Inflammatory macrophage (primary cell): ENCODE results near the gene GPRASP1.
"Not testable (repeated sequence)": the region's sequence is repeated elsewhere in the genome, so short reads cannot be mapped to it uniquely, and the experiment has no call there.

Source experiments
- DNase-seq, 2 donors: peaks; one replicate each; pipeline ENCODE4 v3.0.0-alpha.2; 2020 to 2022
- total RNA-seq, 18 experiments: gene quantifications; one replicate each; lab custom pipeline; 2026; ENCODE audit warnings: mixed read lengths in 6 of 18, inconsistent platforms in 2 of 18; lab: John Stamatoyannopoulos, UW

Gene GPRASP1, protein sequence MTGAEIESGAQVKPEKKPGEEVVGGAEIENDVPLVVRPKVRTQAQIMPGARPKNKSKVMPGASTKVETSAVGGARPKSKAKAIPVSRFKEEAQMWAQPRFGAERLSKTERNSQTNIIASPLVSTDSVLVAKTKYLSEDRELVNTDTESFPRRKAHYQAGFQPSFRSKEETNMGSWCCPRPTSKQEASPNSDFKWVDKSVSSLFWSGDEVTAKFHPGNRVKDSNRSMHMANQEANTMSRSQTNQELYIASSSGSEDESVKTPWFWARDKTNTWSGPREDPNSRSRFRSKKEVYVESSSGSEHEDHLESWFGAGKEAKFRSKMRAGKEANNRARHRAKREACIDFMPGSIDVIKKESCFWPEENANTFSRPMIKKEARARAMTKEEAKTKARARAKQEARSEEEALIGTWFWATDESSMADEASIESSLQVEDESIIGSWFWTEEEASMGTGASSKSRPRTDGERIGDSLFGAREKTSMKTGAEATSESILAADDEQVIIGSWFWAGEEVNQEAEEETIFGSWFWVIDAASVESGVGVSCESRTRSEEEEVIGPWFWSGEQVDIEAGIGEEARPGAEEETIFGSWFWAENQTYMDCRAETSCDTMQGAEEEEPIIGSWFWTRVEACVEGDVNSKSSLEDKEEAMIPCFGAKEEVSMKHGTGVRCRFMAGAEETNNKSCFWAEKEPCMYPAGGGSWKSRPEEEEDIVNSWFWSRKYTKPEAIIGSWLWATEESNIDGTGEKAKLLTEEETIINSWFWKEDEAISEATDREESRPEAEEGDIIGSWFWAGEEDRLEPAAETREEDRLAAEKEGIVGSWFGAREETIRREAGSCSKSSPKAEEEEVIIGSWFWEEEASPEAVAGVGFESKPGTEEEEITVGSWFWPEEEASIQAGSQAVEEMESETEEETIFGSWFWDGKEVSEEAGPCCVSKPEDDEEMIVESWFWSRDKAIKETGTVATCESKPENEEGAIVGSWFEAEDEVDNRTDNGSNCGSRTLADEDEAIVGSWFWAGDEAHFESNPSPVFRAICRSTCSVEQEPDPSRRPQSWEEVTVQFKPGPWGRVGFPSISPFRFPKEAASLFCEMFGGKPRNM (N-terminal part only)
- 0.17 to 1.7 (median 0.72) reads per million in 18 experiments for total RNA-seq

DNA sequence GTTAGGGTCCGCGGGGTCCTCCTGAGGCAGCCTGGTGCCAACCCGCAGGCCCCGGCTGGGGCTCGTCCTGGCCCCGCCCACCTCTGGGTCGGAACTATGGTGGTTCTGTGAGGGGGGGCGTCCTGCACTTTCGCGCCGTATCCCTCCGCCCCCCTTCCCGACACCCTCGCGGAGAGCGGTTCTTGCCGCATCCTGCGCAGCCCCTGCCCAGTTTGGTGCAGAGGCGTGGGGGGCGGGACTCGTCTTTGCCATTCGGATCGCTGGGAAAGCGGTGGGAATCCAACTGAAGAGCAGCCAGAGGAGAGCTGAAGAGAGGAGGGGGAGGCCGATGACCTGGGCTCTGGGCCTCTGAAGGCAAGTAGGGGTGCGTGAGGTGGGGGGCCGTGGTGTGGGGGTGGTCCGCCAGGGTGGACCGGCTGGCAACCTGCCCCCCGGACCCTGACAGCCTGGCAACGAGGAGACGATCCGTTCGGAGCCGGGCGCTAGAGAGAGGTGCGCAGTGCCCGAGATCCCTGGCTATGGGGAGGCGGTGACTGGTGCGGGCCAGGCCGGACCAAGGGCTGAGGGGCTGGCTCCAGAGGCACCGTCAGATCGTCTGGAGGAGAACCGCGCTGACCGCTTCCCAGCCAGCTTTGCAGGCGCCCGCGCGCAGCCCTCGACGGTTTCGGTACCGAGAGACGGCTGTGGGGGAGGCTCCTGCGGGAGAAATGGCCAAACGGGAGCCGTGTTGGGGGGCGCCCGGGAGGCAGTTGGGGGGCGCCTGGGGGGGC lies at the start of gene GPRASP1:
Gene GPRASP1 (plus strand): TSS at position 242 of the 770 bp plus-strand sequence. CDS start 2,431 bp downstream, outside the sequence.
- DNase-seq, result peak in 1 of 2 donors; percentile 0

DNA sequence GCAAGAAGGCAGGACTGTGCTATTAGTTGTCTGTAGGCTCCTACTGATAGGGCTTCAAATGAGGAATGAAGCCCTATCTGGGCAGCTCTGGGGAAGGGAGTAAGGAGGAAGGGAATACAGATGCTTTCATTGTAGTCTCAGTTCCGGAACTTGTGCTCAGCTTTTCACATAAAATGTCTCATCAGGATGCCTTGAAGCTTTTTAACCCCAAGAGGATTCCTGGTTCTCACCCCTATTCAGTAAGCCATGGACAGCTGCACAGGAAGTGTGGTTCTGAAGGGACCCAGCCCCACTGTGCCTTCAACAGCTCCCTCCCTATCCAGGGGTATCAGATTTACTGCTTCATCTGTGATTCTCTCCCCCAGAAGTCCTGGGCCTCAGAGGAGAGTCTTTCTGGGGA lies 47.0 kb upstream of the GPRASP1 start:
- no peak for DNase-seq

DNA sequence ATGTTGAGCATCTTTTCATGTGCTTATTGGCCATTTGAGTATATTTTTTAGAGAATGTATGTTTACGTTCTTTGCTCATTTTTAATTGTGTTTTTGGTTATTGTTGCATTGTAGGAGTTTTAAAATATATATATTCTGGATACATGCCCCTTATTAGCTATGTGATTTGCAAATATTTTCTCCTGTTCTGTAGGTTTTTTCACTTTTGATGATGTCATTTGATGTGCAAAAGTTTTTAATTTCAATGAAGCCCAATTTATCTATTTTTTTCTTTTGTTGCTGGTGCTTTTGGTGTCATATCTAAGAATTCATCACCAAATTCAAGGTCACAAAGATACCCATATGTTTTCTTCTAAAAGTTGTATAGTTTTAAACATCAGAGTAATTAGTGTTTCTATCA lies 45.2 kb upstream of the GPRASP1 start:
- no peak for DNase-seq

DNA sequence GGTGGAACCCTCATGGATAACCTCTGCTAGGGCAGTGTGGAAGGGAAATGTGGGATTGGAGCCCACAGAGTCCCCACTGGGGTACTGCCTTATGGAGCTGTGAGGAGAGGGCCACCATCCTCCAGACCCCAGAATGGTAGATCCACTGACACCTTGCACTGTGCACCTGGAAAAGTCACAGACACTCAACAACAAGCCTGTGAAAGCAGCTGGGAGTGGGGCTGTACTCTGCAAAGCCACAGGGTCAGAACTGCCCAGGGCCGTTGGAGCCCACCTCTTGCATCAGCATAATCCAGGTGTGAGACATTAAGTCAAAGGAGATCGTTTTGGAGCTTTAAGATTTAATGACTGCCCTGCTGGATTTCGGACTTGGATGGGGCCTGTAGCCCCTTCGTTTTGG lies 40.4 kb upstream of the GPRASP1 start:
- no peak for DNase-seq

DNA sequence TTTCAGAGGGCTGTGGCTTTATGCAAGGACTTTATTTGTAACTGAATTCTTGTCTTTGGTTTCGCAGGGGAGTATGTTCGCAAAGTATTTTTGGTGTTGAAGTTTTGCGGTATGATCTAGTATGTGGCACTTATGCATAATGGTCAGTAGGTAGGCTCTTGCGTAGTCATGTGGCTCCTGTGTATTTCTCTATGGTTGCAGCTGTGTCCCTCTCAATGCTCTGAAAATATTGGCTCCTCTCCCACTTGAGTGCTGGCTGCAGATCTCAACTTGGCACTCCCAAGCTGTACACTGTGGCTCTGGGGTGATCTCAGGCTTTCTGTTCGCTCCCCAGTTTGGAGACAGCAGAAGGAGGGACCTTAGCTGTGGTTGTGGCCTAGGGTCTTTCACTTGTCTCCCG lies 27.2 kb upstream of the GPRASP1 start:
- DNase-seq, result no peak

DNA sequence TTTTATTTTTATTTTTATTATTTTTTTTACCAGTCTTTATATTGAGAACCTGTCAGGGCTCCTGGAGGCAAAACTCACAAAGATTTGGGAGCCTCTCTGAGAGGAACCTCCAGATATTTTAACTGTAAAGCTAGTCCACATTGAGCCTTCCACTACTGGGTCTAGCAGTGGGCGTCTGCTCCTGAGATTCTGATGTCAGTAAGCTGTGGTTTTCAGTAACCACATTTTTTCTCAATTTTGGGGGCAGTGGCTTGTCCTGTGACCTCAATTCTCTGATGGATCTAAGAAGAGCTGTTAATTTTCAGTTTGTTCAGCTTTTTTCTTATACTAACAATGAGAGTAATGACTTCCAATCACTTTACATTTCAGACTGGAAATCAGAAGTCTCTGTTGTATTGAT lies 23.6 kb upstream of the GPRASP1 start:
- DNase-seq, result peak; percentile 63 to 73

DNA sequence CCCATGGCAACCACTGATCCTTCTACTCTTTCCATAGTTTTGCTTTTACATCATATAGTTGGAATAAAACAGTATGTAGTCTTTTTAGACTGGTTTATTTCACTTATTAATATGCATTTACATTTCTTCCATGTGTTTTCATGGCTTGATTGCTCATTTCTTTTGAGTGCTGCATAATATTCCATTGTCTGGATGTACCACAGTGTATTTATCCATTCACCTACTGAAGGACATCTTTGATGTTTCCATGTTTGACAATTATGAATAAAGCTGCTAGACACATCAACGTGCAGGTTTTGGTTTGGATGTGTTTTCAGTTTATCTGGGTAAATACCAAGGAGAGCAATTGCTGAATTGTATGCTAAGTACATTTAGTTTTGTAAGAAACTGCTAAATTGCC lies 13.7 kb upstream of the GPRASP1 start:
- DNase-seq, result no peak

DNA sequence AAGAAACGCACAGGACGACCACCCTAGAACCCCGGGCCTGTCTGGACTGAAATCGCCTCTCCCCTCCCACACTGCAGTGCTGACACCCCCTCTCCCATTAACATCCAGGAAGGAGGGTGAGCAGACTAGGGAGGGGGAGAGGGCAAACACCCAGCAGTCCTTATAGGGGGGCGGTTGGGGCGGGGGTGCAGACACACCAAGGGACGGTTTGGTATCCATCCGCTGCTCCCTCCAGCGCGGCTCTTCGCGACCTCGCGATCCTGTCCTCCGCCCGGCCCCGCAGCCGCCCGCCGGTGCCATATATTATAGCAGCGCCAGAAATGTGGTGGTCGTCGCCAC lies 411 bp upstream of the GPRASP1 start:
- no peak for DNase-seq

DNA sequence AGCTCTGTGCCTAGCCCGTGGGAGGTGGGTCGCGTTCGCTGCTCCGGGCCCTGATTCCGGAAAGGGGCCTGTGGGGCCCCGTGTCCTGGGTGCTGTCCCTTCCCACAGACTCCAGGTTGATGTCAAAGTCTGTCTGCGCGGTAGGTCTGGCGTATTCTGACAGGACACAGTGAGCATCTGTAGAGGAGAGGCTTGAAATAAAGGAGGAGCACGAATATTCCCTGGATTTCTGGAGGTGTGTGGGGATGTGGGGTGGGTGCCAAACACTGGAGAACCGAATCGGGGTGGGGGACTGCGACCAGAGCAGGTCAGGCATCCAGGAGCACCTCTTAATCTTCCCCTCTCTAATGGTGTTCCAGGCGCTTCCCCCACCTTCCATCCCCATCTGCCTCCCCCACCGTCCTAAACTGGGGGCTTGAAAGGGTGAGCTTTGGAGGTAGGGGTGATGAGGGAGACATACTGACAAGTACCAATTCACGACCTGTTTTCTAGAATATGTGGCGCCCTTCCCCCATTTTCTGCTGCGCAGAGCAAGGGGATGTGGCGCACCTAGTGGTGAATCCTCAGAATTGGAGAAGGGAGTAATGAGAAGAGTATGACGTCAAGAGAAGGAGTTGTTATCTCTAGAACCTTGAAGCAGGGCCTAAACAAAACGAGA lies 877 bp downstream of the GPRASP1 start:
- peak; percentile 1 to 5 for DNase-seq

DNA sequence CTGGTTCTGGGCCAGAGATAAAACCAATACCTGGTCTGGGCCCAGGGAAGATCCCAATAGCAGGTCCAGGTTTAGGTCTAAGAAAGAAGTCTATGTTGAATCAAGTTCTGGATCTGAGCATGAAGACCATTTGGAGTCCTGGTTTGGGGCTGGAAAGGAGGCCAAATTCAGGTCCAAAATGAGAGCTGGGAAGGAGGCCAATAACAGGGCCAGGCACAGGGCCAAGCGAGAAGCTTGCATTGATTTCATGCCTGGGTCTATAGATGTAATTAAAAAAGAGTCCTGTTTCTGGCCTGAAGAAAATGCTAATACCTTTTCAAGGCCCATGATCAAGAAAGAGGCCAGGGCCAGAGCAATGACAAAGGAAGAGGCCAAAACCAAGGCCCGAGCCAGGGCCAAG lies 3.4 kb downstream of the GPRASP1 start:
- no peak for DNase-seq

DNA sequence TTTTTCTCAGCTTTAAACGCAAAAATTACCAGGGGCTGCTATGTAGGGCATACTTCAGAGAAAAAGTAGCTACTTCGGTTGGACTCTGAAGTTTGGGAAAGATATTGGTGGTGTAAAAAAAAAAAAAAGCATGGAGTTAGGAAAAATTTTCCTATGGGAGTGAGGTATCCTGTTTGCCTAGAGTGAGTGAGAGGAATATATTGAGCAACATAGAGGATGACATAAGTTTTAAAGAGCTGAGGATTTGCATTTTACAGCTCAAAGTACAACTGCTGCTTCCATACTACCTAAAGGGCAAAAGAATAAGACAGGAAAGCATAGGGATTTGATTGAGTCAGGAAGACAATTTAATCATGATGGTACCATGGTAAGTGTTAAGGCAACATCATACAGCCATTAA lies 7.3 kb downstream of the GPRASP1 start:
- no peak for DNase-seq

DNA sequence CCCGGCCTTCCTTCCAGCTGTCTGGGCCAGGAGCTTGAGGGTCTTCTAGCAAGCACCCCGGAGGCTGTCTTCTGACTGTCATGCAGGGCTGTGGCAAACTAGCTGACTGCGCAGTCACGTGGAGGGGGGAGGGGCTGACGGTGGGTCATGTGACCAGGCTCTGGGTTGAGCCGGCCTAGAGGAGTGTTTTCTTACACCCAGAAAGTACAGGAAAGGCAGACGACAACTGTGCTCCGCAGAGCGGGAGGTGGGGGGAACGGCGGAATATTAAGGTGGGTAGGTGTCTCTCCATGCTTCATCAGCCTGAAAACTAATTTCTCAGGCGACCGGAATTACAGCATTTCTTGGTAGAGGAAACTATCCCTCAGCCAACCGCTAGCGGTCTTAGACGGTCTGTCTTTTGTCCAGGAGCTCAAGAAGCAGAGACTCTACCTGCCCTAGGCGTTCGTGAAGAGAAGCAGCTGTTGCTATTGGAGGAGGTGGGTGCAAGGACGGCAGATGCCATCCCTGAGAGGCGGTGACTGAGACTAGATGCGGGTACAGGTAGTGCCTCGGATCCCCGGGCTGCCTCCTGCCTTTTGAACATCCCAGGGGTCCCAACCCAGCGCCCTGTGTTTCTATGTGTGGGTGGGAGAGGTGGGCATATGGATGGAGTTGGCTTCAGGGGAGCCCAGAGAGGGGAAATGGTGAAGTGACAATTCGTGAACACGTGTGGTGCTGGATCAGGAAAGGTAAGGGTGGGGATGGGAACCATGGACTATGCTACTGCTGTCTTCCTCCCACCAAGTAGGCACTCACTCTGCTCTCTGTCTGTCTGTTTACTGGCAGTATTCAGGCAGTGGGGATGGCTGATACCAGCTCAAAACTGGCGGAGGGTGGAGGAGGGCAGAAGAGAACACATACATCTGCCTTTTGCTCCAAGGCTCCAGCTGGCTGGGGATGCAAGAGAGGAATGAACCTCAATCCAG lies 8.8 kb downstream of the GPRASP1 start:
- DNase-seq, result peak; percentile 63 to 77

DNA sequence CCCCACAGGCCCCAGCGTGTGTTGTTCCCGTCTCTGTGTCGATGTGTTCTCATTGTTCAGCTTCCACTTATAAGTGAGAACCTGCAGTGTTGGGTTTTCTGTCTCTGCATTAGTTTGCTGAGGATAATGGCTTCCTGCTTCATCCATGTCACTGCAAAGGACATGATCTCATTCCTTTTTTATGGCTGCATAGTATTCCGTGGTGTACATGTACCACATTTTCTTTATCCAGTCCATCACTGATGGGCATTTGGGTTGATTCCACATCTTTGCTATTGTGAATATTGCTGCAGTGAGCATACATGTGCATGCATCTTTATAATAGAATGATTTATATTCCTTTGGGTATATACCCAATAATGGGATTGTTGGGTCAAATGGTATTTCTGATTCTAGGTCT lies 12.5 kb downstream of the GPRASP1 start:
- not testable (repeated sequence) for DNase-seq

DNA sequence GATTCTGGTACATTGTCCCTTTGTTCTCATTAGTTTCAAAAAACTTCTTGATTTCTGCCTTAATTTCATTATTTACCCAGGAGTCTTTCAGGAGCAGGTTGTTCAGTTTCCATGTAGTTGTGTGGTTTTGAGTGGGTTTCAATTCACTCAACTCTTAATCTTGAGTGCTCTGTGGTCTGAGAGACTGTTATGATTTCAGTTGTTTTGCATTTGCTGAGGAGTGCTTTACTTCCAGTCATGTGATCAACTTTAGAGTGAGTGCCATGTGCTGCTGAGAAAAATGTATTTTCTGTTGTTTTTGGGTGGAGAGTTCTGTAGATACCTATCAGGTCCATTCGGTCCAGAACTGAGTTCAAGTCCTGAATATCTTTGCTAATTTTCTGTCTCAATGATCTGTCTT lies 15.8 kb downstream of the GPRASP1 start:
- not testable (repeated sequence) for DNase-seq

DNA sequence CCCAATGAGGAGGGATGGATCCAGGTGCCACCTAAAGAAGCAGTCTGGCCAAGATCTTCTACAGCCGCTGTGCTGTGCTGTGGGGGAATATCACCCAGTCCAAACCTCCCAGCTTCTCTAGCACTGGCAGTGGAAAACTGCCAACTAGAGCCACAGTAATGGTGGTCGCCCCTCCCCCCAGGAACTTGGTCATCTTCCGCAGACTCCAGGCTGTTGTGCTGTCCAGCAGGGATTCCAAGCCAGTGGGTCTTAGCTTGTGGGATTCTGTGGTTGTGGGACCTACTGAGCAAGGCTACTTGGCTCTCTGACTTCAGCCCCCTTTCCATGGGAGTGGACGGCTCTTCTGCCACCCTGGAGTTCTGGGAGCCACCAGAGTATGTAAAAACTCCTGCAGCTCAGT lies 18.2 kb downstream of the GPRASP1 start:
- no peak for DNase-seq

DNA sequence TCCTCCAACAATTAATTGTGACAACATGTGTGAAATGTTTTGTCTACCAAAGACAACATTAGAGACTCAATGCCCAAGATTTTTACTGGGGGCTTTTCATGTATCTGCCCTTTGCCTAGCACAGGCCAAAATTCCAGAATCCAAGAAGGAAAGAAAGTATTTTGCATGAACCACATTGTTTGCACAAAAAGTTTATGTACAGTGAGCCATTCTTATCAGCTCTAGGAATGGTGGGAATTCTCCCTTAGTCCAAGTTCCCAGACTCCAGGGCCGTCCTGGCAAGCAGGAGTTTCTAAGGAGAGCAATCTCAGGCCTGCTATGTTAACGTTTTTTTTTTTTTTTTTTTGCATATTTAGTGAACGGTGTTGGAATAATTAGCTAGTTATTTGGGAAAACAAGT lies 21.6 kb downstream of the GPRASP1 start:
- DNase-seq, result no peak

DNA sequence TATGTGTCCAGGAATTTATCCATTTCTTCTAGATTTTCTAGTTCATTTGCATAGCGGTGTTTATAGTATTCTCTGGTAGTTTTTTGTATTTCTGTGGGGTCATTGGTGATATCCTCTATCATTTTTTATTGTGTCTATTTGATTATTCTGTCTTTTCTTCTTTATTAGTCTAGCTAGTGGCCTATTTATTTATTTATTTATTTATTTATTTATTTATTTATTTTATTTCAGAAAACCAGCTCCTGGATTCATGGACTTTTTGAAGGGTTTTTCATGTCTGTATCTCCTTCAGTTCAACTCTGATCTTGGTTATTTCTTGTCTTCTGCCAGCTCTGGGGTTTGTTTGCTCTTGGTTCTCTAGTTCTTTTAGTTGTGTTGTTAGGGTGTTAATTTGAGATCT lies 26.2 kb downstream of the GPRASP1 start:
- DNase-seq, result not testable (repeated sequence)

DNA sequence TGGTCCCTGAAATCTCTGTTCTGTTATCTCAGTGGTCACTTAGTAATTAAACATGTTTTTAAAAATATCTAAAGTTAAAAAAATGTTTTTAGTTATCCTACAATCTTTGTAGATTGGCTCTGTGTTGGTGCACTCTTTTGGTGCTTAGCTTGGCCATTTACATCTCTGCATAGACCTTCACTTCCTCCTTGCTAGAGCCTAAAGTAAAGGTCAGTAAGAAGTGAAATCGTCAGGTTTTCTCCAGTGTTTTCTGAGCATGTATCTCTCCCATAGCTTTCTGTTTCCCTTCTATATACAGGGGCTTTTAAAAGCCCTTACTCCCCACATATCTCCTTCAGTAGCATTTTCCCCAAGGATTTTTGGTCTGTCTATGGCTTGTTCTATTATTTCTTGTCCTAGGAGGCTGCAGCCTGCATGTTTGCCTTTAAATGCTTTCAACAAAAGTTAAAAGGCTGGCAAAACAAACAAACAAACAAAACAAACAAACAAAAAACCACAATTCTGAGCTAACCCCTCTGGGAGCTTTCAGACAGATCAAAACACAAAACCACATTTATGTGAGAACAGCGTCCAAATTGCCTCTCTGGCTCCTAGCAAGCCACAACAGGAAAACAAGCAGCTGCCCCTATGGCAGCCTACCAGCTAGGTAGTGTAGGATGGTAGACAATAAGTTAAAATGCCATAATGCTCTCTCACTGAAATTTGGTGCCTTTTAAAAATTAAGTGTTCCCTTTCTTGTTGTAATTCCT lies 33.7 kb downstream of the GPRASP1 start:
- no peak for DNase-seq

DNA sequence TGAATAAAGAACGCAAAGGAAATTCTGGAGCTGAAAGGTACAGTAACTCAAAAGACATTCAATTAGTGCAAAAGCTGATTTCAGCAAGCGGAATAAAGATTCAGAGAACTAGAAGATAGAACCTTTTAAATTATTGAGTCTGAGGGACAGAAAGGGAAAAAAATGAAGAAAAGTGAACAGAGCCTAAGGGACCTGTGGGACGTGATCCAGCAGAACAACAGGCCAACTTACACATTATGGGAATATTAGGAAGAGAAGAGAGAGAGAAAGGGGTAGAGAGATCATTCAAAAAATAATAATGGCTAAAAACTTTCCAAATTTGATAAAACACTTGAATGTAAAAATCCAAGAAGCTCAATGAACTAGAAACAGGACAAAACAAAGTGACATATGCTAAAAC lies 43.5 kb downstream of the GPRASP1 start:
- no peak for DNase-seq

DNA sequence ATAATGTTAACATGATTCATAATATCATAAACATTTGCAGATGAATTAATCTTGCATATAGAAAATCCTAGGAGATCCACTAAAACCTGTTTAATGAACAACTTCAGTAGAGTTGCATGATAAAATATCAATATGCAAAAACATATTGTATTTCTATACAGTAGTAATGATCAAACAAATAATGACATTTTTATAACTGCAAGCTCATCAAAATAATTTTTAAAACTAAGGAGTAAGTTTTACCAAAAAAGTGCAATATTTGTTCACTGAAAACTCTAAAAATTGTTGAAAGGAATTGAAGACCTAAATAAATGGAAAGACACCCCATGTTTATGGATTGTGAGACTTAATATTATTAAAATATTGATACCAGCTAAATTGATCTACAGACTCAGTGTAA lies 45.0 kb downstream of the GPRASP1 start:
- DNase-seq, result no peak
